ENCODE data around the gene HMG20B. TPM values are rescaled to one million over a fixed set of nuclear protein-coding genes. Genes with fewer than 3 reads are reported as not detected.

HMG20B gene
- total and polyA plus RNA-seq, 2 of the 8 experiments (the other 6 are each of a cell fraction or from before 2014, with no cell fraction given) = 42.9 to 74.2 TPM

DNA sequence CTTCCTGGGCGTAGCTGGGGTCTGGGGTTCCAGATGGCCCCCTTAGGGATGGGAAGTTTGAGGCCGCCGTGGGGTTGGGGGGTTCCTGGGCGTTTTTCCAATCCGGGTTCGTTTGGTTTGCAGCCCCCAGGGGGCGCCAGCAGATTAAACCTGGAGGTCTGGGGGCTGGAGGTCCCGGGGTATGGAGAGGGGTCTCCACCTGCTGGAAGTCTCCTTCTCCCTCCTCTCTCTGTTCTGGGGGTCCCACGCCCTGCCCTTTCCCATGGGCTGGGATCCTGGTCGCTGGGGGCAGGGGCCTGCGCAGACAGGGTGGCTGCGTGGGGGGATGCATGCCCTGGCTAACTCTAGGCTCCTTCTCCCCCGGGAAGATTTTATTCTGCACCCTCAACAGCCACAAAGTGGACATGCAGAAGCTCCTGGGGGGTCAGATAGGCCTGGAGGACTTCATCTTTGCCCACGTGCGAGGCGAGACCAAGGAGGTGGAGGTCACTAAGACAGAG, 13.4 kb downstream of the HMG20B start:
- Histone ChIP-seq H2AFZ (ENCODE audit: low read length) (no peak overlapping the region), H3K23ac (ENCODE audit: insufficient read length) (no peak overlapping the region), H2BK20ac (ENCODE audit: low read length) (no peak overlapping the region), H2BK15ac (ENCODE audit: low read length) (no peak overlapping the region), H3K14ac (ENCODE audit: insufficient read length) (no peak overlapping the region), H2AK5ac (ENCODE audit: low read depth, low read length) (no peak overlapping the region), H4K8ac (ENCODE audit: extremely low read depth, insufficient read depth, low read length) (peak overlapping the region; percentile 57), H3K56ac (replicated peaks; ENCODE audit: insufficient read length, low read depth, low read length) (peak overlapping the region; percentile 25), H2BK5ac (ENCODE audit: low read depth, low read length) (no peak overlapping the region), H3K23me2 (ENCODE audit: low read depth, low read length) (peaks cover 5% of the 10 kb centered on the region; the same call in 1 of the 2 replicates), H4K91ac (replicated peaks; ENCODE audit: insufficient read length, low read length) (no peak overlapping the region), H3K27ac (ENCODE audit: low read depth, low read length) (no peak overlapping the region), H3K18ac (ENCODE audit: extremely low read depth, low read length) (peak overlapping the region; percentile 19; the same call in 1 of the 2 replicates), H3K4me2 (ENCODE audit: insufficient read depth in 1 of 2, low read depth in 2 of 2, low read length in 2 of 2) (peak overlapping the region; percentile 68 to 86; a peak in 3 of 4 replicates), H3K79me2 (ENCODE audit: control insufficient read depth in 1 of 2, insufficient read depth in 2 of 2, low read length in 2 of 2) (no peaks in the 10 kb centered on the region), H3K27me3 (replicated peaks in 1 of 4; ENCODE audit: control insufficient read depth in 3 of 4, extremely low read depth in 1 of 4, insufficient read depth in 3 of 4, low read length in 3 of 4) (peaks cover 11 to 21% (median 14%) of the 10 kb centered on the region in 4 experiments; a peak in 6 of 7 replicates), H3K9me3 (ENCODE audit: insufficient read depth in 2 of 2, low read depth in 1 of 2, low read length in 1 of 2) (peaks cover 4 to 6% of the 10 kb centered on the region in 2 experiments; a peak in 3 of 4 replicates), H3K9ac (replicated peaks in 1 of 4; ENCODE audit: extremely low read depth in 1 of 4, low read depth in 3 of 4, low read length in 3 of 4) (no peak overlapping the region), H3K4me1 (replicated peaks in 1 of 4; ENCODE audit: control insufficient read depth in 3 of 4, insufficient read depth in 4 of 4, low read length in 3 of 4) (peaks cover 0 to 4% (median 0%) of the 10 kb centered on the region in 4 experiments; a peak in 3 of 7 replicates), H3K4ac (replicated peaks; ENCODE audit: insufficient read length, low read depth, low read length) (no peak overlapping the region), H3K36me3 (ENCODE audit: control insufficient read depth in 2 of 4, insufficient read depth in 4 of 4, low read length in 3 of 4) (no peaks in the 10 kb centered on the region), H4K5ac (ENCODE audit: insufficient read length, low read depth, low read length) (no peak overlapping the region), H3K4me3 (ENCODE audit: extremely low read depth in 1 of 4, insufficient read depth in 2 of 4, low read depth in 3 of 4, low read length in 4 of 4) (peak overlapping the region in 3 of 4 experiments; percentile 27 to 63 (median 34); a peak in 4 of 8 replicates), H2BK120ac (replicated peaks; ENCODE audit: low read depth, low read length) (no peak overlapping the region), H3K79me1 (ENCODE audit: low read depth, low read length) (no peaks in the 10 kb centered on the region), H2BK12ac (ENCODE audit: low read depth, low read length) (no peak overlapping the region), H4K20me1 (replicated peaks in 1 of 2; ENCODE audit: control insufficient read depth in 1 of 2, insufficient read depth in 2 of 2, low read length in 2 of 2) (no peaks in the 10 kb centered on the region)
- peak; percentile 64 to 93 (median 66) for TF ChIP-seq CTCF (IDR thresholded peaks at IDR 0.05; ENCODE audit: control extremely low read depth in 1 of 3, insufficient read depth in 1 of 3, low read depth in 1 of 3, low read length in 3 of 3)
- TF ChIP-seq RAD21 (IDR thresholded peaks at IDR 0.05 in 1 of 2, conservative IDR thresholded peaks at IDR 0.05 in 1 of 2; ENCODE audit: low read depth in 2 of 2, low read length in 2 of 2) = peak; percentile 68 to 81
- TF ChIP-seq CBX8 (IDR thresholded peaks at IDR 0.05; ENCODE audit: borderline replicate concordance, low read depth, low read length) = no peak
- peak; percentile 49; the same call in 1 of the 2 replicates for TF ChIP-seq GABPA (IDR thresholded peaks at IDR 0.05; ENCODE audit: borderline replicate concordance, insufficient read depth, low read length)
- DNase-seq (ENCODE audit: low read depth in 1 of 2, low spot score in 2 of 2) (peak in 1 of 2 experiments; percentile 89), FAIRE-seq (no peak)
- 31% methylated on average over 15 of the region's 16 CpGs; no CpG with 5 or more reads in 1 of the 2 experiments for WGBS, 2 experiments (ENCODE audit: extremely low coverage in 1 of 2, insufficient coverage in 1 of 2, insufficient read length in 1 of 2, insufficient replicate concordance in 2 of 2, low coverage in 1 of 2, low lambda C conversion rate in 2 of 2, missing lambda C conversion rate in 1 of 2)
- ChIA-PET POLR2A (ENCODE audit: partially characterized antibody) (interaction anchor here (1.4 to 1.8 kb wide), 3 partner anchors 8 to 11 kb away, joined by 3 to 7 read pairs (median 7); no protein-coding TSS in a partner anchor), CTCF (ENCODE audit: partially characterized antibody) (interaction anchor here (0.7 to 4.7 kb wide), 23 partner anchors 8 to 248 kb away, joined by 3 to 38 read pairs (median 5); partner anchors contain the start of genes TEKTIP1 and TJP3)
